ENCODE data around the gene KDM2A. TPM values are rescaled to one million over a fixed set of nuclear protein-coding genes. Genes with fewer than 3 reads are reported as not detected.

Gene KDM2A
- total RNA-seq = 10 to 100 TPM; 48.2 to 94.9 (median 73.5) TPM

DNA sequence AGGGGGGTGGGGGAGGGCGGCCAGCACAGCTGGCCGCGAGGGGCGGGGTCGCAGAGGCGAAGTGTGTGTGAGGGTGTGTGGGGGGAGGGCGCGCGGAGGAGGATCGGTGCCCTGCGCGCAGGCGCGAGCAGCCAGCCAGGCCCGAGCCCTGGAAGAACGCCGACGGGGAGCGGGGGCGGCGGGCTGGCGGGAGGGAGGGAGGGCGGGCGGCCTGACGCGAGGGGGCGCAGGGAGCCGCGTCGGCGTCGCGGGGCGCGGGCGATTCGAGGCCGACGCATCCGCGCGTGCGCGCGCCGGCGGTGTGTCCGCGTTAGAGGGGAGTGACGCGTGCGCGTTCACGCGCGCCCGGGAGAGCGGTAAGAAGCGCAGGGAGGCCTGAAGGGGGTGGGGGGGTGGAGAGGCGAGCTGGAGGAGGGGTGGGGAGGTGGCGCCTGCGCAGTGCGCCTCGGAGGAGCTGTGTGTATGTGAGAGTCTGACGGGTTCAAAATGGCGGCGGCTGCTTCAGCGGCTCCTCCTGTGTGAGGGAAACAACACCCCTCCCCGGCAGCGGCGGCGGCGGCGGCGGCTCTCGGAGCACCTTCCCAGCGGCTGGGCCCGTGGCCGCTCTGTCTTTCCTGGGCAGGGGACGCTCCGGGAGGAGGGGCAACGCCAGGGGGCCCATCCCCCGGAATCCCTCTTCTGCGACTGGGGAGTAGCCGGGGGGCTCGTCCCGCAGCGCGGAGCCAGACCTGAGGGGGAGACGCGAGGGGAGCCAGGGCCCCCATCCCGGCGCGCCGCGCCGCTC is at the start of gene KDM2A:
TSS of gene KDM2A (plus strand) at position 463 of the 784 bp plus-strand sequence. CDS start 2,054 bp downstream, outside the sequence.
- Histone ChIP-seq H3K9me3 (no peaks in the 10 kb centered on the region), H3K27me3 (no peaks in the 10 kb centered on the region), H3K4me1 (peaks cover 0 to 4% of the 10 kb centered on the region in 2 donors), H3K27ac (peak within 1 kb of the TSS; percentile 99 to 100), H3K4me3 (peak within 1 kb of the TSS; percentile 89 to 99), H3K36me3 (no peaks in the 10 kb centered on the region)
- intact Hi-C loops (cut with DNase I; ENCODE audit: low total_unique reads) = no loop called here
- TF ChIP-seq, protein P1, sequence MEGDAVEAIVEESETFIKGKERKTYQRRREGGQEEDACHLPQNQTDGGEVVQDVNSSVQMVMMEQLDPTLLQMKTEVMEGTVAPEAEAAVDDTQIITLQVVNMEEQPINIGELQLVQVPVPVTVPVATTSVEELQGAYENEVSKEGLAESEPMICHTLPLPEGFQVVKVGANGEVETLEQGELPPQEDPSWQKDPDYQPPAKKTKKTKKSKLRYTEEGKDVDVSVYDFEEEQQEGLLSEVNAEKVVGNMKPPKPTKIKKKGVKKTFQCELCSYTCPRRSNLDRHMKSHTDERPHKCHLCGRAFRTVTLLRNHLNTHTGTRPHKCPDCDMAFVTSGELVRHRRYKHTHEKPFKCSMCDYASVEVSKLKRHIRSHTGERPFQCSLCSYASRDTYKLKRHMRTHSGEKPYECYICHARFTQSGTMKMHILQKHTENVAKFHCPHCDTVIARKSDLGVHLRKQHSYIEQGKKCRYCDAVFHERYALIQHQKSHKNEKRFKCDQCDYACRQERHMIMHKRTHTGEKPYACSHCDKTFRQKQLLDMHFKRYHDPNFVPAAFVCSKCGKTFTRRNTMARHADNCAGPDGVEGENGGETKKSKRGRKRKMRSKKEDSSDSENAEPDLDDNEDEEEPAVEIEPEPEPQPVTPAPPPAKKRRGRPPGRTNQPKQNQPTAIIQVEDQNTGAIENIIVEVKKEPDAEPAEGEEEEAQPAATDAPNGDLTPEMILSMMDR (IDR thresholded peaks at IDR 0.05) = peak in 3 of 4 experiments; percentile 19 to 36 (median 29)
- TF ChIP-seq POLR2A (IDR thresholded peaks at IDR 0.05) = peak; percentile 73 to 75
- peak; percentile 99 for DNase-seq

DNA sequence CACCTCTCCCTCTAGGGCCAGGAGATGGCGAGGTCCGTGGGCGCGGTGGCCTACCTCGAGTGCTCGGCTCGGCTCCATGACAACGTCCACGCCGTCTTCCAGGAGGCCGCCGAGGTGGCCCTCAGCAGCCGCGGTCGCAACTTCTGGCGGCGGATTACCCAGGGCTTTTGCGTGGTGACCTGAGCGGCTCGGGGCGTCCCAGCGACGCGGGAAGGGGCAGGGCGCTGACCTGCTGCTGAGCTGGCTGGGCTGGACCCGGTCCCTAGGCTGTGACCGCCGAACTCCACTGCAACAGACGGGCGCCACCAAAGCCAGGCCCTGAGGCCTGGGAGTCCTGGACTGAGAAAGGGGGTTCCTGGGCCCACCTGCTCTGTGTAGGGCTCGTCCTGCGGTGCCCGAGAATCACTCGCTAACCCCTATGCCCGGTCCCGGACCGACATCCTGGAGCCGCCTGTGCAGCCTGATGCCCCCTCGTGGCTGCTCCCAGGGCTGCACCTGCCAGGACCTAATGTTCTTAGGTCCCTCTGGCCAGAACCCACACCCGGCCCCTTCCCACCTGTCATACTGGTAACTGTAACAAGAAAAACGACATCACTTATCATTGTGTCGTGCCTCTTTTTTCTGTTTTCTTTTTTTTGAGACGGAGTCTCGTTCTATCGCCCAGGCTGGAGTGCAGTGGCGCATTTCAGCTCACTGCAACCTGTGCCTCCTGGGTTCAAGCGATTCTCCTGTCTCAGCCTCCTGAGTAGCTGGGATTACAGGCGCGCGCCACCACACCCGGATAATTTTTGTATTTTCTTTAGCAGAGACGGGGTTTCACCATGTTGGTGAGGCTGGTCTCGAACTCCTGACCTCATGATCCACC is 47.4 kb upstream of the KDM2A start:
- Histone ChIP-seq H3K9me3 (no peaks in the 10 kb centered on the region), H3K4me1 (no peaks in the 10 kb centered on the region), H3K36me3 (no peaks in the 10 kb centered on the region), H3K4me3 (peak overlapping the region in 1 of 2 donors; percentile 2), H3K27ac (no peak overlapping the region), H3K27me3 (no peaks in the 10 kb centered on the region)
- peak; percentile 40 for DNase-seq
- intact Hi-C loops (cut with DNase I; ENCODE audit: low total_unique reads) = no loop called here
- TF ChIP-seq, protein P1 (IDR thresholded peaks at IDR 0.05) = peak; percentile 50 to 70 (median 62)
- no peak for TF ChIP-seq POLR2A (IDR thresholded peaks at IDR 0.05)

DNA sequence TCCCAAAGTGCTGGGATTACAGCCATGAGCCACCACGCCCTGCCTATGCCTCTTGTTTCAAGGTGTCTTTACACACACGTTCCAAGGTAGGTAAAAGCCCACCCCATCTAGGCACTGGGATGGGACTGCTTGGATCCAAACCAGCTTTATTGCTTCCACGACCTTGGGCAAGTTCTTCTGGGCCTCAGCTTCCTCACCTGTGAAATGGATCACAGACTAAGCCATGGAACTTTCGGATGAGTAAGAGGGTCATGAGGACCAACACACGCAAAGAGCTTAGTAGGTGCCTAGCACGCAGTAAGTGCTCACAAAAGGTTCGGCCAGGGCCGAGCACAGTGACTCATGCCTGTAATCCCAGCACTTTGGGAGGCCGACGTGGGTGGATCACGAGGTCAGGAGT is 46.8 kb upstream of the KDM2A start:
- no peaks in the 10 kb centered on the region for H3K36me3 ChIP-seq
- TF ChIP-seq, protein P1 (IDR thresholded peaks at IDR 0.05) = no peak
- TF ChIP-seq POLR2A (IDR thresholded peaks at IDR 0.05) = no peak
- no peaks in the 10 kb centered on the region for H3K4me1 ChIP-seq
- no peak overlapping the region for H3K4me3 ChIP-seq
- intact Hi-C loops (cut with DNase I; ENCODE audit: low total_unique reads) = no loop called here
- H3K27ac ChIP-seq = no peak overlapping the region
- no peak for DNase-seq
- H3K9me3 ChIP-seq = no peaks in the 10 kb centered on the region
- no peaks in the 10 kb centered on the region for H3K27me3 ChIP-seq

DNA sequence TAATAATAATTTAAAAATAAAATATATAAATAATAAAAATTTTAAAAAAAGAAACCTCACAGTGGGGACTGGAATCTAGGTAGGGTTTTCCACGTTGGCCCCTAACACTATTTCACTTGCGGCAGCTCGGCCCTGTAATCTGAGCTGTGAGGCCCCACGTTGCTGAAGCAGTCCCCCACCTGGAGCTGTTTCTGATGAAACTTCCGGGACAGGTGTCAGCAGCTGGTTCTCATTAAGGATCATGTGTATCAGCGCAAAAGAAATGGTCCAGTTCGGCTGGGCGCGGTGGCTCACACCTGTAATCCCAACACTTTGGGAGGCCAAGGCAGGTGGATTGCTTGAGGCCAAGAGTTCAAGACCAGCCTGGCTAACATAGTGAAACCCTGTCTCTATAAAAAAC is 45.2 kb upstream of the KDM2A start:
- Histone ChIP-seq H3K27ac (no peak overlapping the region), H3K27me3 (no peaks in the 10 kb centered on the region), H3K36me3 (no peaks in the 10 kb centered on the region), H3K4me1 (no peaks in the 10 kb centered on the region), H3K4me3 (no peak overlapping the region), H3K9me3 (no peaks in the 10 kb centered on the region)
- TF ChIP-seq, protein P1 (IDR thresholded peaks at IDR 0.05) = no peak
- no peak for TF ChIP-seq POLR2A (IDR thresholded peaks at IDR 0.05)
- intact Hi-C loops (cut with DNase I; ENCODE audit: low total_unique reads) = no loop called here
- DNase-seq = no peak

DNA sequence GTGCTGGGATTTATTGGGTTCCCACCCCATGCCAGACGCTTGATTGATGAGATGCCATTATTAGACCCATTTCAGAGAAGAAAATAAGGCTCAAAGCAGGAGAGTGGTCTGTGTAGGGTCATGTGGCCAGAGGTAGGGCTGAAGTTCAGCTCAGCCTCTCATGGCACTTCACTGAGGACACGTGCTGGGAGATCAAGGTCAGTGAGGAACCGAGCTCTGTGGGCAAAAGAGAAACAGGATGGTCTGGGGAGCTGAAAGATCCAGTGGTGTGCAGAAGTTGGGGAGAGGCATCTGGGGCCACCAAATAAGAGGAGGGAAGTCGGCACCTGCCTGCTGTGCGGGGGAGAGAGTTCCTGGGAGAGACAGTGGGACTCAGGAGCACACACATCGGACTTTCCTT is 42.9 kb upstream of the KDM2A start:
- Histone ChIP-seq H3K9me3 (no peaks in the 10 kb centered on the region), H3K36me3 (no peaks in the 10 kb centered on the region), H3K4me1 (no peaks in the 10 kb centered on the region), H3K27ac (no peak overlapping the region), H3K27me3 (no peaks in the 10 kb centered on the region), H3K4me3 (no peak overlapping the region)
- TF ChIP-seq, protein P1 (IDR thresholded peaks at IDR 0.05) = no peak
- no peak for TF ChIP-seq POLR2A (IDR thresholded peaks at IDR 0.05)
- DNase-seq = no peak
- intact Hi-C loops (cut with DNase I; ENCODE audit: low total_unique reads) = no loop called here

Data from uterus (tissue), 4 donors.